ENCODE measurements around the gene BRME1.

BRME1 gene

DNA sequence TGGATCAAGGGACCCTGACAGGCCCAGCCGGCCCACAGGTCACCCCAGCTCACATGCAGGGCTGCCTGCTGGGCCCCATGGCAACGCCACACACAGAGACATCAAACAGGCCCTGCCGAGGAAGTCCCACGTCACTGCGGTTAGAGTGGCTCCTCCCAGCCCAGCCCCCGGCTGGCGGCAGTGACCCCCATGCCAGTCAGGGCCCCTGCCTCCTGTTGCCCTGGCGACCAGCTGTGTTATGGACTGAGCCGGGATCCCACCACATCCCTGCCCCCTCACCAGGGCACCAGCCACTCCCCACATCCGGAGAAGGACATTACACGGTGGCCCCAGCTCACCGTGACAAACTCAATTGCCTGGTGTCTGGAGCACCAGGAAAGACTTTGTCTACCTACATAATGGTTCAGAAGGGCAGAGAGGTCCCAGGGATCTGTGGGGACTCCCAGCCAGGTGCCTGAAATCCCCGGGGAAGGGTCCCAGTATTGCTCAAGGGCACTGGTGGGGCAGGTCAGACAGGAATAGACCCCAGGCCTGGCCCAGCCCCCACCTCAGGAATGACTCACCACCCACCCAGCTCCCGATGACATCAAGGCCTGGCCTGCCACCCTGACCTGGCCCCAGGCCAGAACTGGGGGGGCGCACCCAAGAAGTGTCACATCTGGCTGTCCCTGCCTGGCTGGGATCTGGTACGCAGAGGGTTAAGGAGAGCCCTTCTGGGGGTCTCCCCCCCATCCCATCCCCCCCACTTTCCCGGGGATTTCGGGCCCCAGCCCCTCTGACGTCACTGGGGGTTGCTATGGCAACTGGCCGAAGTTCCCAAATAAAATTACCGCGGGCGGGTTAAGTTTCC, 59.1 kb downstream of the BRME1 start:
- peak; percentile 97 for DNase-seq (ENCODE audit: low spot score)

GRCh38 chr19:13844130-13844631, 61.7 kb downstream of the BRME1 start:
- DNase-seq (ENCODE audit: low spot score) = no peak

GRCh38 chr19:13843104-13843921, 62.6 kb downstream of the BRME1 start:
- peak; percentile 95 for DNase-seq (ENCODE audit: low spot score)

DNA sequence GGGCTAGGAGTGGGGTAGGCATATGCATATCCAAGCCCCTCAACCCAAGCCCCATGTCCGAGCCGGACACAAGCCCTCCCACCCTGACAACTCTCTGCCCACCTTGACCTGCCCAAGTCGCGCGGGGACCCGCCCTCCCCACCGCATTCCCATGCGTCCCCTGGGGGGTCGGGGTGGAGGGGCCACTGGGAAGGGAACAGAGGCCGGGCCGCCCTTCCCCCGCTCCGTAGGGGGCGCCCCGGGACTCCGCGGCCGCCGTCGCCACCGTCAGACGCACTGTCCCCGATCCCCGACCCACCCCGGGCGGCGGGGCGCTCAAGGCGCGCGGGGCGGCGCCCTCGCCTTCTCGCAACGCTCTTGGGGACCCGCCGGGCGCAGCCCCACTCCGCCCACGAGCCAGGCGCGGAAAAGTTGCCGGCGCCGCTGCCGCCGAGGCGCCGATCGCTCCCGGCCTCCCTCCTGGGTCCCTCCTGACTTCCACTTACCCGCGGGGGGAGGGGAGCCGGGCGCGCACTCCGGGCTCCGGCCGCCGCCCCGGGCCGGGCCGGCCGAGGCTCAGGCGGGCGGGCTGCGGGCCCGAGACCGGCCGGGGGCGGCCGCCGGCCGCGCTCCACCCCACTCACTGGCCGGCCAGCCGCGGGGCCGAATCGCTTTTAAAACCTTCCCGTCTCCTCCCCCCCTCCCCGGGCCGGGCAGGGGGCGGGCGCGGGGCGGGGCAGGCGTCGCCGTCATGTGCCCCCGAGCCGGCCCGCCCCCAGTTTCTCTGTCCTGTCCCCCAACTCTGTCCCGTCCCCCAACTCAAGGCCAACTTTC, 63.4 kb downstream of the BRME1 start:
- peak; percentile 84 for DNase-seq (ENCODE audit: low spot score)

GRCh38 chr19:13841962-13842290, 64.0 kb downstream of the BRME1 start:
- DNase-seq (ENCODE audit: low spot score) = peak; percentile 42

GRCh38 chr19:13841086-13841961, 64.6 kb downstream of the BRME1 start:
- peak; percentile 66 for DNase-seq (ENCODE audit: low spot score)

- DNase-seq (ENCODE audit: low spot score) = peak; percentile 86
Observed at GRCh38 chr19:13840305-13841085, 65.4 kb downstream of the BRME1 start.

GRCh38 chr19:13839938-13840304, 66.0 kb downstream of the BRME1 start:
- no peak for DNase-seq (ENCODE audit: low spot score)

DNA sequence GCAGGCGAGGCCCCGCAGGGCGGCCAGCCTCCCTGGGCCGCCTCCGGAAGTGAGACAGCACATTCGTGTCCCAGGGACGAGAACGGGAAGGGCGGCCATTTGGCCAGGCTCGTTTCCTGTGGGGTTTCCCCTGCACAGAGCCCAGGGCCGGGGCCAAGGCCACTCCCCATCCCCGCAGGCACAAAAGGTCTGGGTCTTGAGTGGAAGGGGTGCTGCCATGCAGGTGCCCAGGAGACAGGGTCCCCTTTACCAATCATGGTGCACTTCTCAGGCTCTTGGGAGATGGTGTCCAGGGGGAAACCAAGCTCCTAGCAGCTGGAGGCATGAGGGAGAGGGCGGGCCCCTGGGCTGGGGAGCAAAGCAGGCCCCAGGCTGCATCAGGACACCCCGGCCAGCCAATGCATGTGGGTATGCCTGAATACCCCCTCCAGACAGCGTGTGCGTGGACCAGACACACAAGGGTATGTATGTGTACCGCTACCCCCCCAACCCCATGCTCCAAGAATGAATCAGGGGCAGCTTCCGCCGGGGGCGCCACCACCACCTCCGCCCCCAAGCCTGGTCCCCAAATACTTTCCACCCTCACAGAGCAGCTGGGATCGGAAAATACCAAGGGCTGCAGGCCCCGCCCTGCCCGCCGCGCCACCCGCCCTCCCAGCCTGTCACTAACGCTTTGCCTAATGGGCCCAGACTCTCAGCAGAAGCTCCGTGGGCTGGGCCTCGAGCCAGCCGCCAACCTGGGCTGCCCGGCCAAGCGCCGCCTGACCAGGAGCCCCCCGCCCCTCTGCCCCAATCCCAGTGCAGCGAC, 66.6 kb downstream of the BRME1 start:
- DNase-seq (ENCODE audit: low spot score) = peak; percentile 81

DNA sequence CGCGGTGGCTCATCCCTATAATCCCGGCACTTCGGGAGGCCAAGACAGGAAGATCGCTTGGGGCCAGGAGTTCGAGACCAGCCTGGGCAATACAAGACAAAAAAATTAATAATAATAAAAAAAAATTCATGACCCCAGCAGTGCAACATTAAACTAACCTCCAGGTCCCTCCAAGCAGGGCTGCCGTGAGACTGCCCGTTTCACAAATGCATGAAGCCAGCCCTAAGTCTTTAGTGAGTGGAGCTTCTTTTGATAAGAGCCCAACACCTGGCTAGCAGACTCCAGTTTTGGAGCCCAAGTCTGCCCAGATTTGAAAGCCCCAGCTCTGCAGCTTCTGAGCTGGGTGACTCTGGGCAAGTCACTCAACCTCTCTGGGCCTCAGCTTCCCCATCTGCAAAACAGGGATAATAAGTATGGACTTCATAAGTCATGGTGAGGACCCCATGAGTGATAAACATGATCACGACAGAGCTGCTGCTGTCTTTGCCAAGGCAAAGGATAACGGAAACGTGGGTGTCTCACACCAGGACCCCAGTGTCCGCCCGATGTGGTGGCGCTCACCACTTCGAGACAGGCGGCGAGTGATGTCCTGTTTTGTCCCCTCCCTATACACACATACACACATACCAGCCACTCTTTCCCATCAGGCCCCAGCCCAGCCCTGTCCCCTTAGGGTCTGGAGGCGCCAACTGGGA, 67.3 kb downstream of the BRME1 start:
- no peak for DNase-seq (ENCODE audit: low spot score)

DNA sequence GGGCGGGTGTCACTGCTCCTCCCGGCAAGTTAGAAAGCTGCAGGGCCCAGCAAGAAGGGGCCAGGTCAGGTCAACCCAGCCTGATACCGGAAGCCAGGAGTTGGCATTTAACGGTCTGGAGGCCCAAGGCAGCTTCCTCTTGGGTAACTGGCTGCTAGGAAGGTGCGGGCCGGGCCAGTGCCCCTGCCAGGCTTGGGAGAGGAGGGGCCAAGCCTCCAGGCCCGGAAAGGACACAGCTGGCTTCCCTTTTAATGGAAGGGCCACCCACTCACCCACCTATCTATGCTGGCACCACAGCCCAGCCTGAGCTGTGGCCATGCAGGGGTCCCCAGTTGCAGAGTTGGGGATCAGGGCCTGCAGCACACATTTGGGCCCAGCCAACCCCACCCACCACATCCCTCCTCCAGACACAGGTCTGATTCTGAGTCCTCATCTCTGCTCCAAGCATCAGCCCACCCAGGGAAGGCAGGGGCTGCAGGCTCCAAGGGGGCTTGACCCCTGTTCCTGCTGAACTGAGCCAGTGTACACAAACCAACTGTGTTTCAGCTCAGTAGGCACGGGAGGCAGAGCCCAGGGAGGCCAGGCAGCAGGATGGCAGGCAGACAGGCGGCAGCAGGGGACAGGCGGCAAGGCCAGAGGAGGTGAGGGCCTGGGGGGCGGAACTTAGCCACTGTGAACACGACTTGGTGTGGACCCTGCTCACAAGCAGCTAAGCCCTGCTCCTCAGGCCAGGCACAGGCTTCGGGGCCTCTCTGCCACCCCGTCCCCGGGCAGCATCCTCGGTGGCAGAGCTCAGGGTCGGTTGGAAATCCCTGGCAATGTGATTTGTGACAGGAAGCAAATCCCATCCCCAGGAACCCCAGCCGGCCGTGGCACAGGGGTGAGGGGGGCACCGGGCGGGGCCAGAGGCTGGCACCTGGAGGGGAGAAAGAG, 69.9 kb downstream of the BRME1 start:
- DNase-seq (ENCODE audit: low spot score) = no peak

DNA sequence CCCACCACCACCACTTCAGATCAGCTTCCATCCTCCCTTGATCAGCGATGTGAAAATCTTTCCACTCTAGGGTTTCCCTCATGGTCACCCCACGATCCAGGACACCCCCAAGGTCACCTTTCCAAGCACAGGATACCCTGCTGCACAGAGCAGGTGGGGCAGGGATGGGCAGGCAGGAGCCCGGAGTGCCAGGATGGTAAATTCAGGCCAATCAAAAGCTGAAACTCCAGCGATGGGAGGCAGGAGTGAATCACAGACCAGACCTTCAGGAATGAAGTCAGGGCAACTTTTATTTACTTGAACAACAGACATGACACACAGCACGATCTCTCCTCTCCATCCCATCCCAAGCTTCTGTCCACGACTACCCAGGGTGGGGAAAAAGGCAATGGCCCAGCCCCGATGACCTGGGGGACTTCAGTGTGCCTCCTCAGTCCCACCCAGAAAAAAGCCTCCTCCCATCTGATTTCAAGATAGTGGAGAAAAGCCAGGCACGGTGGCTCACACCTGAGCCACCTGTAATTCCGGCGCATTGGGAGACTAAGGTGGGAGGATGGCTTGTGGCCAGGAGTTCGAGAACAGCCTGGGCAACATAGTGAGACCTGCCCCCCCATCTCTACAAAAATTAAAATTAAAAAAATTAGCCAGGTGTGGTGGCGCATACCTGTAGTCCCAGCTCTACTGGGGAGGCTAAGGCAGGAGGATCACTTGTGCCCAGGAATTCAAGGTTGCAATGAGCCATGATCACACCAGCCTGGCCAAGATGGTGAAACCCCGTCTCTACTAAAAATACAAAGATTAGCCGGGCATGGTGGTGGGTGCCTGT, 71.5 kb downstream of the BRME1 start:
- peak; percentile 74 for DNase-seq (ENCODE audit: low spot score)

DNA sequence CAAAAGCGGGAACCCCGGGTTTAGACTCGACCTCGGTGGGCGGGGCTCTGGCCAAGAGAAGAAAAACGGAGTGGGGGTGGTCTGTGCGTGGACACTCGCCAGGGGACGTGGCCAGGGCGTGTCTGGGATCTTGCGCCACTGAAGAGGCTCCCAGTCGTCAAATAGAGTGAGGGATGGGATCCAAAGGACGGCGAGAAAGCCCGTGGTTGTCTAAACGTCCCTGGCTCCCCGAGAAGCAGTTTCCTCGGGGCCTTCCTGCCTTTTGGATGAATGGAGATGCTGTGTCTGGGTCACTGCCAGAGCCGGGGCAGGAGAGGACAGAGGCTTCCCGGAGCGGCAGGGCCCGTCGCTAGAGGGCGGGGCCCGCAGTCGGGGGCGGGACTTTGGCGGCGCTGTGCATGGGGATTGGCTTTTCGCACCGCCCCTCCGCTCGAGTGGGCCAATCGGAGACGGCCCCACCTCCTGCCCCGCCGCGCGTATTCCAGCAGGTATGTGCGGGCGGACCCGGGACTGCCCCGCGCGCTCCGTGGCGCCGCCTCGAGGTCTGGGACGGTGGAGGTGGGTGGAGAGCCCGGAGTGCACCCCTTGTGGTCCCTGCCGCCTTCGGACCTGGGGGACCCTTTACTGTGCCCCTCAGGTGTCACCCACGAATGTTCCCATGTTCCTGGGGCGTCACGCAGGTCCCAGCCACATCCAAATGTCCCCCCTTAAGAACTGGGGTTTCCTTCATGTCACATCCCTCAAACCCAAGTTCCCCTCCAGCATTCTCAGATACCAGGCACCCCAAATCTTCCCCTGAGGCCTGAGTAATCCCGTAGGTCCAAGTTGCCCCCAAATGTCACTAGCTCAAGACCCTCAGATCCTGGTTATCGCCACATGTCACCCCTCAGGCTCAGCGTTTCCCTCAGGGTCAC, 72.3 kb downstream of the BRME1 start:
- DNase-seq (ENCODE audit: low spot score) = peak; percentile 92
